SK-N-SH treated with all-trans-retinoic acid at 6 μM for 48 hours (cell line): Measurements from ENCODE around the gene MSX1.
A peak's percentile ranks its signal among the peaks of the same experiment; 100 is the strongest.

Source experiments
- ATAC-seq: fragments of 200-7000 bp; cut with Tn5 transposase; 3 replicates; pipeline ENCODE4 v1.9.1; 2020; ENCODE audit warnings: mild to moderate bottlenecking, moderate library complexity
- ARNTL ChIP-seq: fragments of 450-650 bp; formaldehyde crosslinking; IDR thresholded peaks from 2 replicates; pipeline ENCODE4 v1.5.0; 2020; ENCODE audit warnings: low read depth, mild to moderate bottlenecking, moderate library complexity, borderline replicate concordance
- BACH2 ChIP-seq: fragments of 250-450 bp; sonication (Bioruptor Pico); IDR thresholded peaks from 2 replicates; pipeline ENCODE4 v1.9.0; 2021; ENCODE audit warnings: mild to moderate bottlenecking, borderline replicate concordance
- CSDC2 ChIP-seq: fragments of 250-450 bp; sonication (Bioruptor Pico); IDR thresholded peaks from 2 replicates; pipeline ENCODE4 v1.5.0; 2020; ENCODE audit warnings: mild to moderate bottlenecking, moderate library complexity
- GLIS3 ChIP-seq: fragments of 250-450 bp; sonication (Bioruptor Pico); IDR thresholded peaks from 2 replicates; pipeline ENCODE4 v1.5.0; 2020; ENCODE audit warnings: mild to moderate bottlenecking, moderate library complexity
- OSR1 ChIP-seq: fragments of 250-450 bp; sonication (Bioruptor Pico); IDR thresholded peaks from 2 replicates; pipeline ENCODE4 v1.8.0; 2022; ENCODE audit warnings: moderate library complexity, mild to moderate bottlenecking, inconsistent platforms
- PPARA ChIP-seq: fragments of 250-450 bp; sonication (Bioruptor Pico); IDR thresholded peaks from 2 replicates; pipeline ENCODE4 v1.5.0; 2020; ENCODE audit warnings: mild to moderate bottlenecking, borderline replicate concordance
- RARB ChIP-seq: fragments of 250-450 bp; sonication (Bioruptor Pico); IDR thresholded peaks from 2 replicates; pipeline ENCODE4 v1.8.0; 2021; ENCODE audit warnings: mild to moderate bottlenecking, moderate library complexity
- TCF4 ChIP-seq: fragments of 250-450 bp; sonication (Bioruptor Pico); IDR thresholded peaks from 2 replicates; pipeline ENCODE4 v1.8.0; 2021; ENCODE audit warnings: mild to moderate bottlenecking, moderate library complexity, borderline replicate concordance
- ZC3H10 ChIP-seq: fragments of 250-450 bp; sonication (Bioruptor Pico); IDR thresholded peaks from 2 replicates; pipeline ENCODE4 v1.5.1; 2021; ENCODE audit warnings: mild to moderate bottlenecking, moderate library complexity
- ZFP3 ChIP-seq: fragments of 250-450 bp; sonication (Bioruptor Pico); IDR thresholded peaks from 2 replicates; pipeline ENCODE4 v1.5.0; 2020; ENCODE audit warnings: mild to moderate bottlenecking, moderate library complexity
- ZFP30 ChIP-seq: fragments of 450-650 bp; formaldehyde crosslinking; IDR thresholded peaks from 2 replicates; pipeline ENCODE4 v1.5.0; 2022; ENCODE audit warnings: mild to moderate bottlenecking, moderate library complexity
- ZNF565 ChIP-seq: fragments of 450-650 bp; formaldehyde crosslinking; conservative IDR thresholded peaks from 2 replicates; pipeline ENCODE4 v1.5.0; 2020; ENCODE audit warnings: low read depth, mild to moderate bottlenecking, moderate library complexity
- ZNF70 ChIP-seq: fragments of 450-650 bp; formaldehyde crosslinking; IDR thresholded peaks from 2 replicates; pipeline ENCODE4 v1.5.0; 2020; ENCODE audit warnings: mild to moderate bottlenecking, moderate library complexity
- TF ChIP-seq, protein P1 (sequence below): fragments of 250-450 bp; sonication (Bioruptor Pico); IDR thresholded peaks from 2 replicates; pipeline ENCODE4 v1.5.1; 2021; ENCODE audit warnings: mild to moderate bottlenecking, moderate library complexity
- TF ChIP-seq, protein P2 (sequence below): fragments of 250-450 bp; sonication (Bioruptor Pico); IDR thresholded peaks from 2 replicates; pipeline ENCODE4 v1.8.0; 2020; ENCODE audit warnings: mild to moderate bottlenecking, moderate library complexity, borderline replicate concordance
- TF ChIP-seq, protein P3 (sequence below): fragments of 250-450 bp; sonication (Bioruptor Pico); IDR thresholded peaks from 2 replicates; pipeline ENCODE4 v1.5.1; 2020; ENCODE audit warnings: low read depth, mild to moderate bottlenecking, moderate library complexity
- TF ChIP-seq, protein P4 (sequence below): fragments of 250-450 bp; sonication (Bioruptor Pico); IDR thresholded peaks from 2 replicates; pipeline ENCODE4 v1.5.0; 2020; ENCODE audit warnings: mild to moderate bottlenecking, moderate library complexity
- TF ChIP-seq, protein P5 (sequence below): fragments of 250-450 bp; sonication (Bioruptor Pico); IDR thresholded peaks from 2 replicates; pipeline ENCODE4 v1.8.0; 2021; ENCODE audit warnings: low read depth, mild to moderate bottlenecking, moderate library complexity, borderline replicate concordance

Gene MSX1

DNA sequence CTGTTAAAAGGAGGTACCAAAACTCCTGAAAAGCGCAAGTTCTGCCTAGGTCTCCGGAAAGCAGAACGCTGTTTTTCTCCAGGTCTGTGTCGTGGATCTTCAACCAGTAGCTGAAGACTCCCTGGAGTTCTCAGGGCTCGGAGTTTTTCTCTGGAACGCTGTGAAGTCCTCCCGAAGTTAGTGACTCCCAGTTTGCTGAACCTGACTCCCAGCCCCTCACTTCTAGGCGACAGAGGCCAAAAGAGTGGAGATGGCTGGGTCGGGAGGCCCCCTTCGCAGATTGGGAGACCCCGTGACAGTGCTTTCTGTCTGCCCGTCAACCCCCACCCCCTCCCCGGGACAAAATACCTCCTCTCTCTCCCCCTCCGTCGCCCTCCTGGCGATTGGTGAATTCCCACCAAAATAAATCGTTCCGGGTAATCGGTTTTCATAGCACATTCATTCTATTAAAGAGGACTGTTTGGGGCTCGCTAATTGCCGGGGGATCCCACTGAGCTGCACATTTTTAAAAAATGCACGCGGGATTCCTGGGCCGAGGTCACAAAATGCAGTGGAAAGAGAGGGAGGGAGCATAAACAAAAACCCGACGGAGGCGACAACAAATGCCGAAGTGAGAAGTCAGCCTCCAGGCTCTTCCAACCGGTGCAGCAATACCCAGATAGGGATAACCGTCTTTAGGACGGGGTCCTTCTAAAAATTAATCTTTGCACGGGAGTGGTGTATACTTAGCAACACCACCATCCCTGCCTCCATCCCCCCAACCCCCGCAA, 4.0 kb upstream of the MSX1 start:
- no peak for TF ChIP-seq CSDC2 (CRISPR knock-in tag)
- TF ChIP-seq TCF4 (CRISPR knock-in tag) = no peak
- TF ChIP-seq, protein P1, sequence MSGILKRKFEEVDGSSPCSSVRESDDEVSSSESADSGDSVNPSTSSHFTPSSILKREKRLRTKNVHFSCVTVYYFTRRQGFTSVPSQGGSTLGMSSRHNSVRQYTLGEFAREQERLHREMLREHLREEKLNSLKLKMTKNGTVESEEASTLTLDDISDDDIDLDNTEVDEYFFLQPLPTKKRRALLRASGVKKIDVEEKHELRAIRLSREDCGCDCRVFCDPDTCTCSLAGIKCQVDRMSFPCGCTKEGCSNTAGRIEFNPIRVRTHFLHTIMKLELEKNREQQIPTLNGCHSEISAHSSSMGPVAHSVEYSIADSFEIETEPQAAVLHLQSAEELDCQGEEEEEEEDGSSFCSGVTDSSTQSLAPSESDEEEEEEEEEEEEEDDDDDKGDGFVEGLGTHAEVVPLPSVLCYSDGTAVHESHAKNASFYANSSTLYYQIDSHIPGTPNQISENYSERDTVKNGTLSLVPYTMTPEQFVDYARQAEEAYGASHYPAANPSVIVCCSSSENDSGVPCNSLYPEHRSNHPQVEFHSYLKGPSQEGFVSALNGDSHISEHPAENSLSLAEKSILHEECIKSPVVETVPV (CRISPR knock-in tag) = no peak
- TF ChIP-seq RARB (CRISPR knock-in tag) = no peak
- TF ChIP-seq, protein P2, sequence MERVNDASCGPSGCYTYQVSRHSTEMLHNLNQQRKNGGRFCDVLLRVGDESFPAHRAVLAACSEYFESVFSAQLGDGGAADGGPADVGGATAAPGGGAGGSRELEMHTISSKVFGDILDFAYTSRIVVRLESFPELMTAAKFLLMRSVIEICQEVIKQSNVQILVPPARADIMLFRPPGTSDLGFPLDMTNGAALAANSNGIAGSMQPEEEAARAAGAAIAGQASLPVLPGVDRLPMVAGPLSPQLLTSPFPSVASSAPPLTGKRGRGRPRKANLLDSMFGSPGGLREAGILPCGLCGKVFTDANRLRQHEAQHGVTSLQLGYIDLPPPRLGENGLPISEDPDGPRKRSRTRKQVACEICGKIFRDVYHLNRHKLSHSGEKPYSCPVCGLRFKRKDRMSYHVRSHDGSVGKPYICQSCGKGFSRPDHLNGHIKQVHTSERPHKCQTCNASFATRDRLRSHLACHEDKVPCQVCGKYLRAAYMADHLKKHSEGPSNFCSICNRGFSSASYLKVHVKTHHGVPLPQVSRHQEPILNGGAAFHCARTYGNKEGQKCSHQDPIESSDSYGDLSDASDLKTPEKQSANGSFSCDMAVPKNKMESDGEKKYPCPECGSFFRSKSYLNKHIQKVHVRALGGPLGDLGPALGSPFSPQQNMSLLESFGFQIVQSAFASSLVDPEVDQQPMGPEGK (CRISPR knock-in tag) = no peak
- no peak for TF ChIP-seq GLIS3 (CRISPR knock-in tag)
- no peak for TF ChIP-seq ZFP30
- TF ChIP-seq, protein P3, sequence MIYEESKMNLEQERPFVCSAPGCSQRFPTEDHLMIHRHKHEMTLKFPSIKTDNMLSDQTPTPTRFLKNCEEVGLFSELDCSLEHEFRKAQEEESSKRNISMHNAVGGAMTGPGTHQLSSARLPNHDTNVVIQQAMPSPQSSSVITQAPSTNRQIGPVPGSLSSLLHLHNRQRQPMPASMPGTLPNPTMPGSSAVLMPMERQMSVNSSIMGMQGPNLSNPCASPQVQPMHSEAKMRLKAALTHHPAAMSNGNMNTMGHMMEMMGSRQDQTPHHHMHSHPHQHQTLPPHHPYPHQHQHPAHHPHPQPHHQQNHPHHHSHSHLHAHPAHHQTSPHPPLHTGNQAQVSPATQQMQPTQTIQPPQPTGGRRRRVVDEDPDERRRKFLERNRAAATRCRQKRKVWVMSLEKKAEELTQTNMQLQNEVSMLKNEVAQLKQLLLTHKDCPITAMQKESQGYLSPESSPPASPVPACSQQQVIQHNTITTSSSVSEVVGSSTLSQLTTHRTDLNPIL (CRISPR knock-in tag) = no peak
- no peak for TF ChIP-seq ZNF565 (CRISPR knock-in tag)
- TF ChIP-seq ARNTL (CRISPR knock-in tag) = no peak
- no peak for ATAC-seq

DNA sequence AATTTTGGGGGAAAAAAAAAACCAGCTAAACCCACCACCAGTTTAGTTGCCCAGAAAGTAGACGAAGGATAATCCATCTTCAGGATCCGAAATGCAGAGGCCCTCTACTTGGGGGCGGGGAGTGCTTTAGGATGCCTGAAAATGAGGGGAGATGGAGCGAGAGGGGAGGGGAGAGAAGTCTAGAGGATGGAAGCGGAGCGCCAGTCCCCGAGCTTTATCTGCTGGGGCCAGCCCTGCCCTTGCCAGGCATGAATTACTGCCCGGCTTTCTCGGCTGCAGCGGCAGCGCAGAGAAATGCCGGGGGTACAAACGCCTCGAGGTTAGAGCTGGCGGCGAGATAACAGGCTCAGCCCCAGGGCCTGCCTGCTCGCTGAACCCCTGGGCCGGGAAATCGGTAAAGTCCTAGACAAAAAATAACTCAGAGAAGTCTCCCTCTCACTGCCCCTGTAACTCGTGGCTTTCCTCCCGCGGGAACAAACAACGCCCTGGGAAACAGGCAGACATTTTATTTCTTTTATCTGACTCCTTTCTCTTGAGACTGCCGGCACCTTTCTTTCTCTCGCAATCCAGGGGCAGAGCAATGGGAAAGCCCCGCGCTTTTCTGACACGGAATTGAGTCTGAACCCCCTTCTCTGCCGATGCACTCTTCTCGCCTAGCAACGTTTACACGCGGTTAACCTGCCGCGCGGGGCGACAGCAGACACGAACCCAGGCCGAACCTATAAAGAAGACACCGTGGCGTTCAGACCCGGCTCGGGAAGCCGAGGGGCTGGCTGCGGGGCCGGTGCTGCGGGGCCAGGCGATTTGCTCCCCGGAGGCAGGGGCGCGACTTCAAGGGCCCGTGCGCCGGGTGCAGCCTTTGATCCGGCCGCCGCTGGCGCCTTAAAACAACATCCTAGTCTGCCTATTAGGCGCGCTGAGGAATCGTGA, 3.1 kb upstream of the MSX1 start:
- peak; percentile 16 for ATAC-seq
- TF ChIP-seq CSDC2 (CRISPR knock-in tag) = no peak
- TF ChIP-seq ZC3H10 (CRISPR knock-in tag) = no peak
- TF ChIP-seq, protein P4, sequence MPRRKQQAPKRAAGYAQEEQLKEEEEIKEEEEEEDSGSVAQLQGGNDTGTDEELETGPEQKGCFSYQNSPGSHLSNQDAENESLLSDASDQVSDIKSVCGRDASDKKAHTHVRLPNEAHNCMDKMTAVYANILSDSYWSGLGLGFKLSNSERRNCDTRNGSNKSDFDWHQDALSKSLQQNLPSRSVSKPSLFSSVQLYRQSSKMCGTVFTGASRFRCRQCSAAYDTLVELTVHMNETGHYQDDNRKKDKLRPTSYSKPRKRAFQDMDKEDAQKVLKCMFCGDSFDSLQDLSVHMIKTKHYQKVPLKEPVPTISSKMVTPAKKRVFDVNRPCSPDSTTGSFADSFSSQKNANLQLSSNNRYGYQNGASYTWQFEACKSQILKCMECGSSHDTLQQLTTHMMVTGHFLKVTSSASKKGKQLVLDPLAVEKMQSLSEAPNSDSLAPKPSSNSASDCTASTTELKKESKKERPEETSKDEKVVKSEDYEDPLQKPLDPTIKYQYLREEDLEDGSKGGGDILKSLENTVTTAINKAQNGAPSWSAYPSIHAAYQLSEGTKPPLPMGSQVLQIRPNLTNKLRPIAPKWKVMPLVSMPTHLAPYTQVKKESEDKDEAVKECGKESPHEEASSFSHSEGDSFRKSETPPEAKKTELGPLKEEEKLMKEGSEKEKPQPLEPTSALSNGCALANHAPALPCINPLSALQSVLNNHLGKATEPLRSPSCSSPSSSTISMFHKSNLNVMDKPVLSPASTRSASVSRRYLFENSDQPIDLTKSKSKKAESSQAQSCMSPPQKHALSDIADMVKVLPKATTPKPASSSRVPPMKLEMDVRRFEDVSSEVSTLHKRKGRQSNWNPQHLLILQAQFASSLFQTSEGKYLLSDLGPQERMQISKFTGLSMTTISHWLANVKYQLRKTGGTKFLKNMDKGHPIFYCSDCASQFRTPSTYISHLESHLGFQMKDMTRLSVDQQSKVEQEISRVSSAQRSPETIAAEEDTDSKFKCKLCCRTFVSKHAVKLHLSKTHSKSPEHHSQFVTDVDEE = no peak

DNA sequence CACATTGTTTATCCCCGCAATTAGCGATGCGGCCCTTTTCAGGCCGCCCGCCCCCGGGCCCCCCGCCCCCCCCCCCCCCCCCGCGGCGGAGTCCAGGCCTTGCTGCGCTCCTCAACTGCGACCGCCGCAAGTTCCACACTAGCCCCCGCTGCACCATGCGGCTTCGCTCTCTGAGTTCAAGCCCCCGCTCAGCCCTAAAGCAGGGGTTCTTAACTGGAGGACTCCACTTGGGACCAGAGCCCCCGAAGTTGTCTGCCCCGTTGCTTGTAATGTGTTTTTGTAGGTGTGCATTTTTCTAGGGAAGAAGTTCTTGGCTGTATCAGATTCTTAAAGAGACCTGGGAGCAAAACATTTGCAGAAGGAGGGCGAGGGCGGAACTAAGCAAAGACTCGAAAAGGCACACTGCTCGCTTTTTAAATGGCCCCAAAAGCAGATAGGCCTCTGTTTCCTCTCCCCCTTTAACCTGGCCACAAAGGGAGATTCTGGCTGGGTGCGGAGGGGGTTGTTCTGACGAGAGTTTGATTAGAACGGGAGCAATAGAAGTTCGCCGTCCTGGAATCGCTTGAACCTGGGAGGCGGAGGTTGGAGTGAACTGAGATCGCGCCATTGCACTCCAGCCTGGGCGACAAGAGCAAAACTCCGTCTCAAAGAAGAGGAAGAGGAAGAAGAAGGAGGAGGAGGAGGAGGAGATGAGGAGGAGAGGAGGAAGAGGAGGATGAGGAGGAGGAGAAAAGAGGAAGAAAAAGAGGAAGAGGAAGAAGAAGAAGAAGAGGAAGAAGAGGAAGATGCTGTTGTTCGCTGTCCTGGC, 2.3 kb upstream of the MSX1 start:
- no peak for ATAC-seq
- no peak for TF ChIP-seq CSDC2 (CRISPR knock-in tag)
- TF ChIP-seq, protein P5, sequence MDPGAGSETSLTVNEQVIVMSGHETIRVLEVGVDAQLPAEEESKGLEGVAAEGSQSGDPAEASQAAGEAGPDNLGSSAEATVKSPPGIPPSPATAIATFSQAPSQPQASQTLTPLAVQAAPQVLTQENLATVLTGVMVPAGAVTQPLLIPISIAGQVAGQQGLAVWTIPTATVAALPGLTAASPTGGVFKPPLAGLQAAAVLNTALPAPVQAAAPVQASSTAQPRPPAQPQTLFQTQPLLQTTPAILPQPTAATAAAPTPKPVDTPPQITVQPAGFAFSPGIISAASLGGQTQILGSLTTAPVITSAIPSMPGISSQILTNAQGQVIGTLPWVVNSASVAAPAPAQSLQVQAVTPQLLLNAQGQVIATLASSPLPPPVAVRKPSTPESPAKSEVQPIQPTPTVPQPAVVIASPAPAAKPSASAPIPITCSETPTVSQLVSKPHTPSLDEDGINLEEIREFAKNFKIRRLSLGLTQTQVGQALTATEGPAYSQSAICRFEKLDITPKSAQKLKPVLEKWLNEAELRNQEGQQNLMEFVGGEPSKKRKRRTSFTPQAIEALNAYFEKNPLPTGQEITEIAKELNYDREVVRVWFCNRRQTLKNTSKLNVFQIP (CRISPR knock-in tag) = no peak
- TF ChIP-seq PPARA (CRISPR knock-in tag) = no peak
- no peak for TF ChIP-seq ZNF70 (CRISPR knock-in tag)
- TF ChIP-seq, protein P2 (CRISPR knock-in tag) = no peak
- TF ChIP-seq, protein P1 (CRISPR knock-in tag) = no peak
- TF ChIP-seq, protein P3 (CRISPR knock-in tag) = no peak
- no peak for TF ChIP-seq BACH2 (CRISPR knock-in tag)
- TF ChIP-seq ARNTL (CRISPR knock-in tag) = no peak
- TF ChIP-seq RARB (CRISPR knock-in tag) = no peak
- no peak for TF ChIP-seq GLIS3 (CRISPR knock-in tag)
- no peak for TF ChIP-seq OSR1 (CRISPR knock-in tag)
- TF ChIP-seq ZFP3 (CRISPR knock-in tag) = no peak
